GM18505 (cell line): ENCODE results near the gene LRRC18.

Experiments used
- ATAC-seq: cut with Tn5 transposase; IDR thresholded peaks from one replicate; pipeline ENCODE4 v1.9.1; 2021; ENCODE audit not compliant: unreplicated experiment
- POLR2A ChIP-seq: IDR thresholded peaks from 4 replicates; pipeline ENCODE4 v1.6.1; 2011; ENCODE audit warnings: borderline replicate concordance; ENCODE audit not compliant: insufficient read depth, insufficient read length; ENCODE audit errors: extremely low read depth

Gene LRRC18

DNA sequence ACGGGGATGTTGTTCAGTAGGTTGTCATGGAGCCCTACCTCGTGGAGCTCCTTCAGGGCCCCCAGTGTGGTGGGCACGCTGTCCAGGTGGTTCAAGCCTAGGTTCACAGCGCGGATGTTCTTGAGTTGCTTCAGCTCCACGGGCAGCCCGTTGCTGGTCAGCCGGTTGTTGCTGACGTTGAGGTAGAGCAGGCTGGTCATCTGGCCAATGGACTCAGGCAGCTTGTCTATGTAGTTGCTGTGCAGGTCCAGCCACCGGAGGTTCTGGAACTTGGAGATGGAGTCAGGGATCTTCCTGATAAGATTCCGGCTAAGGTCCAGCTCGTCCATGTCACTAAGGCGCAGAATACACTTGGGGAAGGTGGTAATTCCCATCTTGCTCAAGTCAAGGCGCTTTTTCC lies 26.0 kb downstream of the LRRC18 start:
- no peak for TF ChIP-seq POLR2A
- no peak for ATAC-seq

DNA sequence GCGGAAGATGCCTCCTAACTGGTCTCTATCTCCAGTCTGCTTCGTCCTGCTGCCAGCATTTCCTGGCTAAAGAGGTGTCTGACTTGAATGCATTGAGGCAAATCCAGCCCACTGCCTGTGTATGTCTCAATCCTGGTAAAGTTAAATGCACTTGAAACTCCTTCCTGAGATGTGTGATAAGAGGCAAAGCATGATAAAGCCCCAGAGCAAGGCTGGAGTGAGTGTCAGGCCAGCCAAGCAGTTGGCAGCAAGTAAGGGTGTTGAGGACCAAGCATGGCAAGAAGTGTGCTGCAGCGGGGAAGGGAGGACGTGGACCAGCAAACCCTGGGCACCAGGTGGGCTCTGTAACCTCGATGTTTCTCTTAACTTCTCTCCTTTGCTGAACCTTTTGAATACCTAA lies 29.1 kb downstream of the LRRC18 start:
- TF ChIP-seq POLR2A: no peak
- no peak for ATAC-seq

DNA sequence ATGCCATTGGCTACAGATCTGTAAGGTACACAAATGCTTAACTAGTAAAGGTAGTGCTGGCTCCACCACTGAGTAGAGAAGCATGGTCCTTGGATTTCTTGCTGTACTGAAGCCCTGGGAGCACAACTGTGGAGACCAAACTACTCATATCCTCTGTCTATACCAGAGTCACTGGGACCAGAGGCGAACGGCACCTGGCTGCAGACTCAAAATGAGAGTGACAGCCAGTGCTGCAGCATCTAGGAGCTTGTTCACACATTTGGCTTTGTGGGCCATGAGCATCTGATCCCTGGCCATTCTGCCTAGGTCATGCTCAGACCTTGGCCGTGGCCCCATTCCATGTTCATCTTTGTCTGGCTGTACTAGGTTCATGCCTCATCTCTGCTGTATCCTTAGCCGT lies 31.9 kb downstream of the LRRC18 start:
- TF ChIP-seq POLR2A: no peak
- ATAC-seq: no peak

DNA sequence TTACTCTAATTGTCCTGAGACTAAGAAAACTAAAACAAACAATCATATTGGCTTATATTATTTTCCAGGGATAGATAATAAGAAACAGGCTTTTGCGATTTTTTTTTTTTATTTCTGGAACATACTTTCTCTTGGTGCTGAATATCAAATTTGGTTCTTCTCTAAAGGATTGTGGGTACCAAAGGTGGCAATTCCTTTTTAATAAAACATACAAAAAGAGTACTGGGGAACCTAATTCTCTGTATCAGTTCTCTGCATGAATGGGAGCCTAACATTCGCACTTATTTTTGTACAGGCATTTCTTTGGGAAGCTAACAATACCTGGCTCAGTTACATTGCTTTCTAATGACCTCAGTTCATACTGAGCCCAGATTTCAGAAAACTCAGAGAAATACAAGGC lies 32.8 kb downstream of the LRRC18 start:
- no peak for ATAC-seq
- TF ChIP-seq POLR2A: no peak

DNA sequence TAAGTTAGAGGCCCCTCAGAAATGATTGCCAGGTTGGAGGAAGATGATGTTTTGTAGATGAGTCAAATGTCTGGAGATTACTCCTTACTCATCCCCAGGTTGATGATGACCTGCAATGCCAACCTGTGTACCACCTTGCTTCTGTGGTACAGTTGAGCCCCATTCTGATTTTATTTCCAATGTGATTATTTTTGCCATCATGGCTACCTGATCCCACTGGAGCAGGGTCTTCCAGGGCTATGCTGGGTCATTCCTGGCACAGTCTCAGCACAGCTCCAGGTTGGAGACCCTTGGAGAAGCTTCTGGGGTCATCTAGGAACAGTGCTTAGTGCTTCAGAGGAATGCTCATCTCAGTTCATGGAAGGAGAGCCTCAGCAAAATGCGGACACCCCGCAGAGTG lies 34.3 kb downstream of the LRRC18 start:
- no peak for ATAC-seq
- no peak for TF ChIP-seq POLR2A

DNA sequence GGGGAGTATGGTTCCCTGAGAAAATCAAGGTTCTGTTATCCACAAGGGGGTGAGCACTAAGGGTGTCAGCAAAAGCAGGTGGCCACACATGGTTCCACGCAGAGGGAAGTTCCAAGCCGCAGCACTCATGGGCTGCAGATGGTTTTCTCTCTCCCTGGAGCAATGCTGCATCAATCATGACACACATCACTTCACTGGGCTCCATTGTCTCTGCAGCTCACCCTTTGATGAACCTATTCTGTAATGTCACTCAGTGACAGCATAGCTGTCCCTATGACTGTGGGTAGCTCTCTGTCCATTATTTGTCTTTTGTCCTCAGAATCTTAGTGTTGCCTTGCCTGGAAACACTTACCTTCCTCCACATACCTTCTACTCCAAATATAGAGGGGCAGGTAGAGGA lies 34.8 kb downstream of the LRRC18 start:
- no peak for ATAC-seq
- TF ChIP-seq POLR2A: no peak

DNA sequence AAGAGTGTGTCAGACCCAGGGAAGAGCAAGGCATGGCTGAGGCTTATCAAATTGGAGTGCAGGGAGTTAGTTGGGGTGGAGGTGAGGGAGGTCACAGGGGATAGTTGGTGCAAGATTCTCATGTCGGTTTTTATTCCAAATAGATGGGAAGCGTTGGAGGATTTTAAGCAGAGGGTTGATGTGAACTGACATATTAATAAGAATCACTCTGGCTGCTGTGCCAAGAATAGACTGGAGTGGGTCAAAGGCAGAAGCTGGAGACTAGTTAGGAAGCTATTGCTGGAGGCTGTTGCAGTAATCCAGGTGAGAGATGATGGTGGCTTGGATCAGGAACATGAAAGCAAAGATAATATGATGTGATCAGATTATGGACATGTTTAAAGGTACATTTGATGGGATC lies 36.5 kb downstream of the LRRC18 start:
- TF ChIP-seq POLR2A: no peak
- no peak for ATAC-seq

DNA sequence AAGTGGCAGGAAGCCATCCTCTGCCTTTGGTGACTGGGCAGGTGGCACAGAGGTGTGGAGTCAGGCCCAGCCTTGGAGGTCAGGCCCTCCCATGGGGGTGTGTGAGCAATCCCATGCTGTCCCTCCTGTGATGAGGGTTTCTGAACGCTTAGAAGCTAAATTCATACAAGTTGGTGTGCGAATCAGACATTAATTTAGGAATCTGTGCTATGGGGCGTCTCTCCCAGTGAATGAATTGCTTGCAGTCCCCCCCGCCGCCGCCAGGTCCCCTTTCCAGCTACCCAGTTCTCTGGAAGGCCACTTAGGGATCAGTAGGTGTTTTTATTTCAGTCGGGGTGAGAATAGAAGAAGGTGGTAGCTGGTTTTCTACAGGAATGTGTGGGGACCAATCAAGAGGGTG lies 37.5 kb downstream of the LRRC18 start:
- TF ChIP-seq POLR2A: no peak
- ATAC-seq: no peak

DNA sequence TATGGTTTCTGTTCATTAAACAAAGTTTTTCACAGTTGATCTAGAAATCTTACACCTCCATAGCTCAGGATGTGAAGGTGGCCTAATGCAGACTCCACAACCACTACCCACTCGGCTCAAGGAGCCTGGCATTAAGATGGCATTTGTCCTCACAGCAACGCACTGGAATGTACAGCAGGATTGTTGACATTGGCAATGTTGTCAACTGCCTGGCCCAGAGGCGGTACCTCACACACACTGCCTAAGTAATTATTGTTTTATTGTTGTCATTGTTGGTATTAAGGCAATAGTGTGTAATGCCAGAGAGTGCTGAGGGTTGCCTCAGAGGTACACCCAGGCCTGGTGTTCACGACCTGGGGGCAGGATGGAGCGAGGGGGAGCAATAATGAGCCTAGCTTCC lies 38.3 kb downstream of the LRRC18 start:
- no peak for ATAC-seq

DNA sequence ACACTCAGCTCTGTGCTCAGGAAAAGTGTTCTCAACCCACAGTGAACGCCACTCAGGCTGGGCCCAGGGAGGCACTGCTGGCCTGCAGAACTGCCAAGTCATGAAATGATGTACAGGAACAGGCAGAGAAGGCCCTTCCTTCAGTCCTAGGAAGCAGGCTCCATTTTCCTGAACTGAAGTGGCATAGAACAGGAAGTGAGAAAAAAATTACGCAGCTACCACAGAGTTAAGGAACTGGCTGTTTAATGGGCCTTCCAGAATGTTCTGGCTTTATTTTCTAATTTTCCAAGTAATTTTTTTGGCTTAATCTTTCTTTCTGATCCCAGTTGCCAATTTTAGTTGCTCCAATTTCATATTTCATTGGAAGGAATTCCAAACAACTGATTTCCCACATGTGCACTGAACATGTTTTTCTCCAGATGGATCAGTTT lies 39.3 kb downstream of the LRRC18 start:
- no peak for ATAC-seq
- no peak for TF ChIP-seq POLR2A

More for the DNA sequence above, 38.3 kb downstream of the LRRC18 start:
- TF ChIP-seq POLR2A: no peak

DNA sequence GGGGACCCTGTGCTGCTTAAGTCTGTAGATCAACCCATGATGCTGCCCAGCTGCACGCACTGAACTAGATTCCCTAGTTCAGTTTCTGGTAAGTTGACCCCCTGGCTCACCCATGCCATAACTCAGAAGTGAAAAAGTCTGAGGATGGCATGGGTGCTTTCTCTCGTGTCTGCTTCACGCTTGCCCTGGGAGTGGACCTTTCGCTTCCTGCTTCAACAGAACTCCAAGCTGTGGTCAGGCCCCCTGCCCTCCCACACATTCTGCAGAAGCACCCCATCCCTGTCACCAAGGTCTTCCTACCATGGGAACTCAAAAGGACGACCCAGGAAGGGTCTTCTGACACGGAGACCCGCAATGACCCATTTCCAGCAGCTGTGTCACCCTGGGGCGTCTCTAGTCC lies 39.9 kb downstream of the LRRC18 start:
- TF ChIP-seq POLR2A: no peak
- ATAC-seq: no peak

DNA sequence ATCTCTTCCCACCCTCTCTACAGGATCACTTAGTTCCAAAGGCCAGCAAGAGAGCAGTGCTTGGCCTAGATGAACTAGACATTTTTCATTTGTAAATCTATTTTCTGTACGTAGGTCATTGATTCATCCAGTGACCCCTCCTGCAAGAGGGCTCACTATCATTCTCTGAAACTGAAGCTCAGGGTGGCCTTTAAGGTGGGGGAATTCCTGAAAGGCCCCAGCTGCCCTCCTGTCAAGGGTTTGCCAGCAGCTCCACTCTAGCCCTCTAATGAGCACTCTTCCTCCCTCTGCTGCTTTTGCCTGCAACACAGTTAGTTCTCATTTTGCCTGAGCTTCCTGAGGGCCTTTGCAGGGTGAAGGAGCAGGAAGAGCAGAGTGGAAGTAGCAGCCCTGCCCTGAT lies 41.2 kb downstream of the LRRC18 start:
- no peak for ATAC-seq
- TF ChIP-seq POLR2A: no peak

DNA sequence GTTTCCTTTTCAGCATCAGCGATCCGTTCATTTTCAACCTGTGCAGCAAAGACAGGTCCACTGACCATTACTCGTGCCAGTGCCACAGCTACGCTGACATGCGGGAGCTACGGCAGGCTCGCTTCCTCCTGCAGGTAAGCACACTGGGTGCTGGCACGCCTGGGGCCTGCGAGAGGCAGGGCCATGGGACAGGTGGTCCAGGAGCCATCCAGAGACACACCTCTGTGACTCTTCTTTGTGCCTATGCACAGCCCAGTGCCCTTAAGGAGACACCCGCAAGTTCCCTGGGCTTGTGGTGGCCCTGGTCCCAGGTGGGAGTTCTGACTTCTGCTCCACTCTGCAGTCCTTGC lies 42.2 kb downstream of the LRRC18 start:
- no peak for ATAC-seq
- TF ChIP-seq POLR2A: no peak

DNA sequence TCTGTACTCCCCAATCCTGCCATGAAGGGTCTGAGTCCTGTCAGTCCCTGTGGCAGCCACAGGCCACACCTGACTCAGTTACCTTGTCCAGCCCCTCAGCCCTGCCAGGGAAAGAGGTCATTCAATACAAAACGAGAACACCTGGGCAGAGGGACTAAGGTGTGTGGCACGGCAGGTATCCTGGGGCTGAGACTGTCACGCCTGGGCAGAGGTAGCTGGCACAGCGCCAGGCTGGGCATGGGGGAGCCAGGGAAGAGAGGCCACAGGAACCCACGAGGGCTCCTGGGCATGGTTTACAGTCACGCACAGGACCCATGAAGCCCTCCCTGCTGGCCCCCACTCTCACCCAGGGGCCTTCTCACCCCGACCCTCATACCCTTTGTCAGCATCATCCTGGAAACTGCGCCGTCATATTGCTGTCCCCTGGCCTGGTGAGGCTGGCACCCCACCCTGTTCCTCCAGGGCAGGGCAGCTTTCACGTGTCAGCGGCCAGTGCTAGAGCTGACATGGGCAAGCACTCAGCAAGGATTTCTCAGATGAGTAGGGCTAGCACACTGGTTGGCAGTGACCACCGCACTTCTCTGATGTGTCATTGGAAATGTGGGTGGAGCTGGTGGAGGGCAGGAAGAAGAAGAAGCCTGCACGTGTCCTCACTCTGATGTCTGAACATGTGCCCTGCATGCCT lies 42.7 kb downstream of the LRRC18 start:
- ATAC-seq: no peak
- no peak for TF ChIP-seq POLR2A

DNA sequence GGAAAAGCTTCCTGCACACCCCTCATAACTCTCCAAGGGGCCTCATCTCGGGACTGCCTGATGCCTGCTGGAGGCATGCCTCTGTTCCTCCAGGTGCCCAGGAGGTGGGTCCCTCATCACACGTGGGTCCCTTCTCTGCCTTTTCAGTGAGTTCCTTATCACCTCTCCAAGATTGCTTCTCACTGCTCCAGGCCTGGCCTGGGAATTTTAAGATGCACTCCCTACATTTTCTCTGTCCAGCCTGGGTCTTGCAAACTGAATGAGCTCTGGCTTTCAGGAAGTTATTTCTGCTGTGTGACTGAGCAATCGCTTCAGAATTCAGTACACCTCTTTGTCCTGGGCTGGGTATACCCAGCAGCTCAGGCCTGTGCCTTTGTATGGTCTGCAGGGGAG lies 43.8 kb downstream of the LRRC18 start:
- TF ChIP-seq POLR2A: no peak
- no peak for ATAC-seq
